HG03469 (cell line): Measurements from ENCODE around the gene PACSIN2.
"Not testable (repeated sequence)": the region's sequence is repeated elsewhere in the genome, so short reads cannot be mapped to it uniquely, and the experiment has no call there.

ENCODE experiments used
- ATAC-seq: cut with Tn5 transposase; IDR thresholded peaks from one replicate; pipeline ENCODE4 v1.9.1; 2021; ENCODE audit warnings: mild to moderate bottlenecking, moderate library complexity, moderate number of reproducible peaks; ENCODE audit not compliant: unreplicated experiment

PACSIN2 gene

GRCh38 chr22:42930810-42931420 is 84.0 kb downstream of the PACSIN2 start:
- peak; percentile 12 for ATAC-seq

GRCh38 chr22:42929838-42930155 is 85.2 kb downstream of the PACSIN2 start:
- no peak for ATAC-seq

GRCh38 chr22:42928969-42929837 is 85.7 kb downstream of the PACSIN2 start:
- ATAC-seq = no peak

GRCh38 chr22:42927966-42928365 is 87.0 kb downstream of the PACSIN2 start:
- no peak for ATAC-seq

- no peak for ATAC-seq
These were observed 88.2 kb downstream of the PACSIN2 start for GRCh38 chr22:42926768-42927167.

GRCh38 chr22:42926104-42926503 is 88.8 kb downstream of the PACSIN2 start:
- ATAC-seq = no peak

- ATAC-seq = no peak
These were observed 89.4 kb downstream of the PACSIN2 start for GRCh38 chr22:42925598-42925997.

- ATAC-seq = not testable (repeated sequence)
These were observed 89.9 kb downstream of the PACSIN2 start for GRCh38 chr22:42925031-42925430.

GRCh38 chr22:42924436-42924835 is 90.5 kb downstream of the PACSIN2 start:
- no peak for ATAC-seq

GRCh38 chr22:42922374-42923191 is 92.4 kb downstream of the PACSIN2 start:
- no peak for ATAC-seq

- no peak for ATAC-seq
These were observed 94.7 kb downstream of the PACSIN2 start for GRCh38 chr22:42920101-42920820.

- ATAC-seq = no peak
These were observed 95.8 kb downstream of the PACSIN2 start for GRCh38 chr22:42919199-42919598.

GRCh38 chr22:42918500-42918899 is 96.4 kb downstream of the PACSIN2 start:
- no peak for ATAC-seq

- not testable (repeated sequence) for ATAC-seq
These were observed 97.6 kb downstream of the PACSIN2 start for GRCh38 chr22:42917358-42917757.

- ATAC-seq = no peak
These were observed 98.8 kb downstream of the PACSIN2 start for GRCh38 chr22:42915980-42916765.

- no peak for ATAC-seq
These were observed 100.4 kb downstream of the PACSIN2 start for GRCh38 chr22:42914511-42915076.

- ATAC-seq = no peak
These were observed 101.0 kb downstream of the PACSIN2 start for GRCh38 chr22:42913874-42914510.

GRCh38 chr22:42912059-42912458 is 102.9 kb downstream of the PACSIN2 start:
- no peak for ATAC-seq

GRCh38 chr22:42910221-42910942 is 104.6 kb downstream of the PACSIN2 start:
- no peak for ATAC-seq
